ENCODE measurements around the gene PIP4K2C.

DNA sequence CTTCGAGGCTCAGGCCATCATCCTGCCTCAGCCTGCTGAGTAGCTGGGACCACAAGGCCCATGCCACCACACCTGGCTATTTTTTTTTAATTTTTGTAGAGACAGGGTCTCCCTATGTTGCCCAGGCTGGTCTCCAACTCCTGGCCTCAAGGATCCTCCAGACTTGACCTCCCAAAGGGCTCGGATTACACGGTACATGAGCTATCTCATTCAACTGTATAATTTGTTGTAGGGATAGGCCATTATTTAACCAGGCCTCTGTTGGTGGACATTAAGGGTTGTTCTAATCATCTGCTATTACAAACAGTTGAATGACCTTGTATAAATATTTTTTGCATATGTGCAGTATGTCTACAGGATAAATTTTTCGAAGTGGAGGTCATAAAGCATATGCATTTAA is 32.1 kb upstream of the PIP4K2C start:
- TF ChIP-seq CTCF (conservative IDR thresholded peaks at IDR 0.05; ENCODE audit: low read depth, low read length), result no peak
- no peak for TF ChIP-seq EZH2phosphoT487 (IDR thresholded peaks at IDR 0.05; ENCODE audit: borderline replicate concordance, low read length)

Measured in PC-3 (cell line).